RWPE2 (cell line): ENCODE data around the gene IL19.

Experiments
- ATAC-seq: fragments of 200-7000 bp; cut with Tn5 transposase; 3 replicates; pipeline ENCODE4 v1.9.1; 2021; ENCODE audit warnings: low read depth
- DNase-seq: peaks from one replicate; pipeline ENCODE4 v3.0.0-alpha.2; 2020; ENCODE audit warnings: low spot score
- H3K27ac ChIP-seq: fragments of 450-650 bp; 2 replicates; pipeline ENCODE4 v1.5.1; 2017; ENCODE audit warnings: mild to moderate bottlenecking; ENCODE audit not compliant: poor library complexity, severe bottlenecking
- H3K27me3 ChIP-seq: fragments of 250-450 bp; sonication (Bioruptor Pico); 2 replicates; pipeline ENCODE4 v1.5.1; 2021; ENCODE audit warnings: mild to moderate bottlenecking, moderate library complexity; ENCODE audit not compliant: insufficient read depth, poor library complexity, severe bottlenecking
- H3K36me3 ChIP-seq: fragments of 250-450 bp; sonication (Bioruptor Pico); 2 replicates; pipeline ENCODE4 v1.5.1; 2020; ENCODE audit warnings: low read depth, mild to moderate bottlenecking, moderate library complexity
- H3K4me1 ChIP-seq: fragments of 250-450 bp; sonication (Bioruptor Pico); 2 replicates; pipeline ENCODE4 v1.5.1; 2021; ENCODE audit warnings: mild to moderate bottlenecking, moderate library complexity; ENCODE audit not compliant: insufficient read depth, poor library complexity, severe bottlenecking
- H3K4me3 ChIP-seq: fragments of 250-450 bp; sonication (Bioruptor Pico); 2 replicates; pipeline ENCODE4 v1.5.1; 2021; ENCODE audit warnings: mild to moderate bottlenecking, moderate library complexity; ENCODE audit not compliant: severe bottlenecking
- H3K9me3 ChIP-seq: fragments of 250-450 bp; sonication (Bioruptor Pico); 2 replicates; pipeline ENCODE4 v1.5.1; 2021; ENCODE audit warnings: mild to moderate bottlenecking, moderate library complexity; ENCODE audit not compliant: severe bottlenecking
- CTCF ChIP-seq: fragments of 450-650 bp; IDR thresholded peaks from one replicate; pipeline ENCODE4 v1.5.1; 2017; ENCODE audit warnings: mild to moderate bottlenecking, moderate library complexity; ENCODE audit not compliant: poor library complexity, severe bottlenecking

Gene IL19

GRCh38 chr1:206792939-206793607 lies 22.5 kb downstream of the IL19 start:
- TF ChIP-seq CTCF: no peak
- no peaks in the 10 kb centered on the region for H3K27me3 ChIP-seq
- DNase-seq (no peak), ATAC-seq (no peak)
- H3K4me1 ChIP-seq: no peaks in the 10 kb centered on the region
- H3K36me3 ChIP-seq: no peaks in the 10 kb centered on the region
- H3K4me3 ChIP-seq: no peak overlapping the region
- no peak overlapping the region for H3K27ac ChIP-seq
- no peaks in the 10 kb centered on the region for H3K9me3 ChIP-seq

DNA sequence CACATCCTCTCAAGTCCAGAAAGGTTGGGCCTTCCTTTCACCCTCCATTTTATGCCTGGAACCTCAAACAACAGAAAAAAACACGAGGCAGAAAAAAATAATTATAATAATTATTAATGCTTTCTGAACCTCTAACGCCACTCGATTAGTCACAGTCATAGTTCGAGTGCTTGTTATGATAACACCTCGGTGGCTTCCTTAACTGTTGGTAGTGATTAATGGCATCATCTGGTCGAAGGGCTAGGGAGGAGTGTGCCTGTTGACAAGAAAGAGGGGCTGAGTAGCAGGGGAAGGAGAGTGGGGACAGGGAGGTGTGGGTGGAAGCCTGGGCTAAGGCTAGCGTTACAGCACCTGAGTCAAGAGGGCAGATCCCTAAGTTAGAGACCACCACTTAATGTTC lies 23.0 kb downstream of the IL19 start:
- H3K4me3 ChIP-seq: no peak overlapping the region
- ATAC-seq: no peak
- H3K27me3 ChIP-seq: no peaks in the 10 kb centered on the region
- no peak for DNase-seq
- no peaks in the 10 kb centered on the region for H3K36me3 ChIP-seq
- TF ChIP-seq CTCF: no peak
- no peaks in the 10 kb centered on the region for H3K4me1 ChIP-seq
- no peaks in the 10 kb centered on the region for H3K9me3 ChIP-seq
- no peak overlapping the region for H3K27ac ChIP-seq

GRCh38 chr1:206794294-206794908 lies 23.8 kb downstream of the IL19 start:
- ATAC-seq: no peak
- no peaks in the 10 kb centered on the region for H3K4me1 ChIP-seq
- no peak overlapping the region for H3K27ac ChIP-seq
- no peak for DNase-seq
- no peaks in the 10 kb centered on the region for H3K27me3 ChIP-seq
- no peaks in the 10 kb centered on the region for H3K9me3 ChIP-seq
- TF ChIP-seq CTCF: no peak
- no peak overlapping the region for H3K4me3 ChIP-seq
- H3K36me3 ChIP-seq: no peaks in the 10 kb centered on the region

- ATAC-seq: no peak
- no peak for DNase-seq
- H3K36me3 ChIP-seq: no peaks in the 10 kb centered on the region
- H3K4me1 ChIP-seq: no peaks in the 10 kb centered on the region
- H3K27me3 ChIP-seq: no peaks in the 10 kb centered on the region
- no peak overlapping the region for H3K27ac ChIP-seq
- TF ChIP-seq CTCF: no peak
- H3K4me3 ChIP-seq: no peak overlapping the region
- H3K9me3 ChIP-seq: no peaks in the 10 kb centered on the region
Observed at GRCh38 chr1:206796116-206796515, 25.5 kb downstream of the IL19 start.

- DNase-seq (no peak), ATAC-seq (no peak)
- Histone ChIP-seq H3K27me3 (no peaks in the 10 kb centered on the region), H3K9me3 (no peaks in the 10 kb centered on the region), H3K27ac (no peak overlapping the region), H3K36me3 (no peaks in the 10 kb centered on the region), H3K4me3 (no peak overlapping the region), H3K4me1 (no peaks in the 10 kb centered on the region)
- TF ChIP-seq CTCF: no peak
Observed at GRCh38 chr1:206796981-206797402, 26.4 kb downstream of the IL19 start.
